CD14-positive monocyte (primary cell): ENCODE results near the gene CDC42EP2. TPM values are rescaled to one million over a fixed set of nuclear protein-coding genes. Genes with fewer than 3 reads are reported as not detected.

Experiments
- DNase-seq, 3 donors: peaks; one replicate each; pipeline ENCODE4 v3.0.0-alpha.2; 2011 to 2022
- H2AFZ ChIP-seq: 2 replicates; pipeline ENCODE4 v1.6.0; 2012; ENCODE audit warnings: mild to moderate bottlenecking, low read depth, low read length, inconsistent platforms; ENCODE audit not compliant: insufficient read depth, poor library complexity, severe bottlenecking
- H3K27ac ChIP-seq, 2 donors: 1 replicate in 1 of 2; 2 replicates in 1 of 2; pipeline ENCODE4 v1.5.1; 2012 to 2013; ENCODE audit warnings: low read length in 2 of 2, control low read depth in 1 of 2, inconsistent platforms in 1 of 2, low read depth in 1 of 2, mild to moderate bottlenecking in 1 of 2
- H3K27me3 ChIP-seq, 2 donors: one replicate each; pipeline versions ENCODE4 v1.6.0 to v1.6.1; 2011 to 2013; ENCODE audit warnings: low read length in 2 of 2; ENCODE audit not compliant: control insufficient read depth in 2 of 2, insufficient read depth in 2 of 2
- H3K36me3 ChIP-seq, 2 donors: replicated peaks in 1 of 2; 1 replicate in 1 of 2; 2 replicates in 1 of 2; pipeline versions ENCODE4 v1.5.1 to v1.6.1; 2012 to 2013; ENCODE audit warnings: low read length in 2 of 2, control low read depth in 1 of 2, inconsistent platforms in 1 of 2, mild to moderate bottlenecking in 1 of 2; ENCODE audit not compliant: insufficient read depth in 2 of 2, control insufficient read depth in 1 of 2
- H3K4me1 ChIP-seq, 2 donors: 1 replicate in 1 of 2; 2 replicates in 1 of 2; pipeline versions ENCODE4 v1.5.1 to v1.6.1; 2012 to 2013; ENCODE audit warnings: low read length in 2 of 2, control low read depth in 1 of 2, inconsistent platforms in 1 of 2, mild to moderate bottlenecking in 1 of 2, moderate library complexity in 1 of 2; ENCODE audit not compliant: insufficient read depth in 2 of 2, control insufficient read depth in 1 of 2
- H3K4me2 ChIP-seq: replicated peaks from 2 replicates; pipeline ENCODE3; 2012; ENCODE audit warnings: low read length, moderate library complexity, mild to moderate bottlenecking; ENCODE audit not compliant: poor library complexity, severe bottlenecking; ENCODE audit errors: extremely low read depth
- H3K4me3 ChIP-seq, 3 experiments: fragments of 200-600 bp in 1 of 3; sonication (generic) in 1 of 3; replicated peaks in 1 of 3; 1 replicate in 2 of 3; 2 replicates in 1 of 3; pipeline ENCODE4 v1.5.1; 2011 to 2013; ENCODE audit warnings: low read length in 3 of 3, mild to moderate bottlenecking in 3 of 3, control low read depth in 2 of 3, low read depth in 2 of 3, inconsistent platforms in 1 of 3, moderate library complexity in 1 of 3
- H3K79me2 ChIP-seq: 2 replicates; pipeline ENCODE4 v1.6.0; 2012; ENCODE audit warnings: mild to moderate bottlenecking, control low read depth, inconsistent platforms, low read length, moderate library complexity; ENCODE audit not compliant: insufficient read depth
- H3K9ac ChIP-seq: 2 replicates; pipeline ENCODE4 v1.6.0; 2017; ENCODE audit warnings: low read length, mild to moderate bottlenecking; ENCODE audit not compliant: insufficient read depth, poor library complexity, severe bottlenecking
- H3K9me3 ChIP-seq, 2 donors: replicated peaks in 1 of 2; 1 replicate in 1 of 2; 2 replicates in 1 of 2; pipeline versions ENCODE4 v1.5.1 to v1.6.1; 2012 to 2013; ENCODE audit warnings: low read length in 2 of 2, control low read depth in 1 of 2; ENCODE audit not compliant: control insufficient read depth in 1 of 2, insufficient read depth in 1 of 2
- H4K20me1 ChIP-seq: 2 replicates; pipeline ENCODE4 v1.6.0; 2012; ENCODE audit warnings: mild to moderate bottlenecking, low read length, control low read depth, moderate library complexity; ENCODE audit not compliant: insufficient read depth
- H3K27ac Mint-ChIP-seq, 7 donors: one replicate each; pipeline ENCODE4 v1.8.0; 2020; ENCODE audit warnings: mild to moderate bottlenecking in 7 of 7, mixed read lengths in 7 of 7, moderate library complexity in 6 of 7, inconsistent platforms in 2 of 7
- H3K27me3 Mint-ChIP-seq, 3 donors: one replicate each; pipeline ENCODE4 v1.8.0; 2021 to 2022; ENCODE audit warnings: low read depth in 3 of 3, mild to moderate bottlenecking in 3 of 3, mixed read lengths in 3 of 3, moderate library complexity in 3 of 3, inconsistent platforms in 1 of 3
- H3K36me3 Mint-ChIP-seq, 2 donors: one replicate each; pipeline ENCODE4 v1.8.0; 2020; ENCODE audit warnings: mixed read lengths in 2 of 2, inconsistent platforms in 1 of 2, mild to moderate bottlenecking in 1 of 2
- H3K4me1 Mint-ChIP-seq: one replicate; pipeline ENCODE4 v1.8.0; 2020; ENCODE audit warnings: mild to moderate bottlenecking, mixed read lengths
- H3K4me3 Mint-ChIP-seq, 2 donors: one replicate each; pipeline ENCODE4 v1.8.0; 2020; ENCODE audit warnings: mild to moderate bottlenecking in 2 of 2, mixed read lengths in 2 of 2, moderate library complexity in 1 of 2
- H3K9me3 Mint-ChIP-seq, 7 donors: one replicate each; pipeline ENCODE4 v1.8.0; 2020 to 2022; ENCODE audit warnings: mixed read lengths in 7 of 7, mild to moderate bottlenecking in 6 of 7, moderate library complexity in 6 of 7, inconsistent platforms in 2 of 7
- CTCF ChIP-seq: fragments of 200-600 bp; IDR thresholded peaks from one replicate; pipeline ENCODE4 v1.8.0; 2022; ENCODE audit warnings: antibody characterized with exemption, mild to moderate bottlenecking
- WGBS: methylation state at CpG from one replicate; pipeline ENCODE4 v1.1.5; 2013; ENCODE audit warnings: missing lambda C conversion rate; ENCODE audit not compliant: insufficient coverage; 5-methylcytosine and 5-hydroxymethylcytosine counted together
- intact Hi-C, 2 donors: fragments of 100-400 bp; cut with micrococcal nuclease; formaldehyde crosslinking; loops; one replicate each; pipeline versions ENCODE4 v1.15.0 to v1.15.1; 2023
- polyA plus RNA-seq, 3 donors: library from polyadenylated mRNA; depleted of rRNA in 1 of 3; unstranded in 2 of 3; stranded (reverse) in 1 of 3; fragments of 300-500 nt in 2 of 3; fragments of >200 nt in 1 of 3; fragmentation: Illumina TruSeq in 2 of 3; gene quantifications; 1 replicate in 2 of 3; 2 replicates in 1 of 3; pipeline ENCODE4 v1.2.3, GENCODE V29; 2012 to 2021

Gene CDC42EP2
- polyA plus RNA-seq, 3 donors: 5.4 to 15.6 (median 10.1) TPM

GRCh38 chr11:65305501-65306268, 9.0 kb upstream of the CDC42EP2 start:
- Histone ChIP-seq H3K4me2 (no peak overlapping the region), H3K4me1 (peaks cover 25 to 44% of the 10 kb centered on the region in 2 donors), H3K27me3 (no peaks in the 10 kb centered on the region), H3K9me3 (no peaks in the 10 kb centered on the region), H3K4me3 (no peak overlapping the region), H3K27ac (no peak overlapping the region), H3K36me3 (peaks cover 0 to 9% of the 10 kb centered on the region in 2 donors), H4K20me1 (no peaks in the 10 kb centered on the region), H3K79me2 (no peaks in the 10 kb centered on the region), H3K9ac (no peak overlapping the region), H2AFZ (no peak overlapping the region)
- Mint-ChIP-seq H3K4me1 (peaks cover 36% of the 10 kb centered on the region), H3K27me3 (peaks cover 3 to 9% (median 8%) of the 10 kb centered on the region in 3 donors), H3K27ac (peak overlapping the region in 1 of 7 donors; percentile 63), H3K9me3 (peaks cover 0 to 5% (median 0%) of the 10 kb centered on the region in 7 donors), H3K36me3 (peaks cover 21% of the 10 kb centered on the region in 2 donors), H3K4me3 (no peak overlapping the region)
- intact Hi-C loops: no loop called here
- 87% methylated on average over 10 of the region's 17 CpGs for WGBS
- DNase-seq: no peak
- TF ChIP-seq CTCF: no peak

GRCh38 chr11:65307298-65308229, 7.1 kb upstream of the CDC42EP2 start:
- no peak overlapping the region for H3K9ac ChIP-seq
- H4K20me1 ChIP-seq: no peaks in the 10 kb centered on the region
- H3K4me3 Mint-ChIP-seq: peak overlapping the region in 1 of 2 donors; percentile 35

More at GRCh38 chr11:65307298-65308229, 7.1 kb upstream of the CDC42EP2 start:
- H3K4me1 ChIP-seq: peaks cover 17 to 47% of the 10 kb centered on the region in 2 donors
- no peak overlapping the region for H3K4me2 ChIP-seq
- no peaks in the 10 kb centered on the region for H3K9me3 ChIP-seq
- peaks cover 40% of the 10 kb centered on the region for H3K4me1 Mint-ChIP-seq
- H3K27ac ChIP-seq: peak overlapping the region; percentile 56 to 62
- TF ChIP-seq CTCF: no peak
- no peak overlapping the region for H2AFZ ChIP-seq
- peaks cover 0 to 9% of the 10 kb centered on the region in 2 donors for H3K36me3 ChIP-seq
- WGBS: 93% methylated on average over 5 of the region's 6 CpGs
- H3K27ac Mint-ChIP-seq: peak overlapping the region; percentile 12 to 93 (median 88)
- intact Hi-C loops: no loop called here
- peaks cover 10 to 18% of the 10 kb centered on the region in 2 donors for H3K36me3 Mint-ChIP-seq
- peak; percentile 34 to 88 (median 46) for DNase-seq
- peaks cover 0 to 5% (median 0%) of the 10 kb centered on the region in 7 donors for H3K9me3 Mint-ChIP-seq
- H3K27me3 Mint-ChIP-seq: peaks cover 5 to 16% (median 12%) of the 10 kb centered on the region in 3 donors
- no peak overlapping the region for H3K4me3 ChIP-seq
- no peaks in the 10 kb centered on the region for H3K27me3 ChIP-seq
- H3K79me2 ChIP-seq: no peaks in the 10 kb centered on the region
